A549 (cell line): ENCODE measurements around the gene TEX11.

ENCODE experiments used
- CHD4 ChIP-seq: fragments of 200-600 bp; sonication (generic); IDR thresholded peaks from 2 replicates; pipeline ENCODE4 v1.6.1; 2016; ENCODE audit warnings: antibody characterized with exemption, mild to moderate bottlenecking, borderline replicate concordance
- FOSL2 ChIP-seq, 2 experiments: fragments of 450-650 bp in 1 of 2; fragments of >200 bp in 1 of 2; sonication (Bioruptor Twin) in 1 of 2; formaldehyde crosslinking; IDR thresholded peaks; 2 replicates each; pipeline versions ENCODE4 v1.5.0 to v1.6.1; 2016 to 2020; ENCODE audit warnings: mild to moderate bottlenecking in 1 of 2, moderate library complexity in 1 of 2
- JUNB ChIP-seq: fragments of >200 bp; sonication (Bioruptor Twin); formaldehyde crosslinking; IDR thresholded peaks from 2 replicates; pipeline ENCODE4 v1.6.1; 2016
- MAZ ChIP-seq: fragments of 150-350 bp; IDR thresholded peaks from 2 replicates; pipeline ENCODE4 v1.6.1; 2014; ENCODE audit warnings: antibody characterized with exemption, low read depth, low read length, borderline replicate concordance
- RCOR1 ChIP-seq: fragments of 150-350 bp; IDR thresholded peaks from 2 replicates; pipeline ENCODE4 v1.6.1; 2014; ENCODE audit warnings: antibody characterized with exemption, low read length, low read depth
- TF ChIP-seq, protein P1 (sequence below): fragments of >200 bp; sonication (Bioruptor Twin); formaldehyde crosslinking; IDR thresholded peaks from 3 replicates; pipeline ENCODE4 v1.5.1; 2016
- TF ChIP-seq, protein P2 (sequence below): fragments of 250-450 bp; sonication (Bioruptor Pico); IDR thresholded peaks from 2 replicates; pipeline ENCODE4 v1.5.0; 2021; ENCODE audit warnings: mild to moderate bottlenecking, moderate library complexity, borderline replicate concordance

DNA sequence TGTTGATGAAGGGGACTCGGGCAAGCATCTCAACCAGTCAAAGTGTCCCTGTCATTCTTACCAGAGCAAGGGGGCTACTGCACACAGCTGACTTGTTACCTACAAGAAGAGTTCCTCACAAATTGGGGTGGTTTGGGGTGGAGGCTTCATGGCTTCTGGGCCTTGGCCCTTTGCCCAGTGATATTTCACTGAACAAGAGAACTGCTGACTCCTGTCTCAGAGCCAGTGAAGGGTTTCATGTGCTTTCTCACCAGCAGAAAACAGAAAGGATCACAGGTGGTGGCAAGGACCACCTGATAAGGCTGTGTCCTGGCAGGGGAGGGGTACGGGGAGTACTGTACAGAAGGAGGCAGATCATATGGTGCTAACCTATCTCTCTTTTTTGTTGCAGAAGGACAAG lies 410.4 kb downstream of the TEX11 start:
- TF ChIP-seq FOSL2 (IDR thresholded peaks at IDR 0.05) (no peak), FOSL2 (CRISPR knock-in tag; IDR thresholded peaks at IDR 0.05) (no peak), RCOR1 (no peak), MAZ (no peak), JUNB (no peak), CHD4 (no peak)
- TF ChIP-seq, protein P1, sequence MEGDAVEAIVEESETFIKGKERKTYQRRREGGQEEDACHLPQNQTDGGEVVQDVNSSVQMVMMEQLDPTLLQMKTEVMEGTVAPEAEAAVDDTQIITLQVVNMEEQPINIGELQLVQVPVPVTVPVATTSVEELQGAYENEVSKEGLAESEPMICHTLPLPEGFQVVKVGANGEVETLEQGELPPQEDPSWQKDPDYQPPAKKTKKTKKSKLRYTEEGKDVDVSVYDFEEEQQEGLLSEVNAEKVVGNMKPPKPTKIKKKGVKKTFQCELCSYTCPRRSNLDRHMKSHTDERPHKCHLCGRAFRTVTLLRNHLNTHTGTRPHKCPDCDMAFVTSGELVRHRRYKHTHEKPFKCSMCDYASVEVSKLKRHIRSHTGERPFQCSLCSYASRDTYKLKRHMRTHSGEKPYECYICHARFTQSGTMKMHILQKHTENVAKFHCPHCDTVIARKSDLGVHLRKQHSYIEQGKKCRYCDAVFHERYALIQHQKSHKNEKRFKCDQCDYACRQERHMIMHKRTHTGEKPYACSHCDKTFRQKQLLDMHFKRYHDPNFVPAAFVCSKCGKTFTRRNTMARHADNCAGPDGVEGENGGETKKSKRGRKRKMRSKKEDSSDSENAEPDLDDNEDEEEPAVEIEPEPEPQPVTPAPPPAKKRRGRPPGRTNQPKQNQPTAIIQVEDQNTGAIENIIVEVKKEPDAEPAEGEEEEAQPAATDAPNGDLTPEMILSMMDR: no peak
- TF ChIP-seq, protein P2, sequence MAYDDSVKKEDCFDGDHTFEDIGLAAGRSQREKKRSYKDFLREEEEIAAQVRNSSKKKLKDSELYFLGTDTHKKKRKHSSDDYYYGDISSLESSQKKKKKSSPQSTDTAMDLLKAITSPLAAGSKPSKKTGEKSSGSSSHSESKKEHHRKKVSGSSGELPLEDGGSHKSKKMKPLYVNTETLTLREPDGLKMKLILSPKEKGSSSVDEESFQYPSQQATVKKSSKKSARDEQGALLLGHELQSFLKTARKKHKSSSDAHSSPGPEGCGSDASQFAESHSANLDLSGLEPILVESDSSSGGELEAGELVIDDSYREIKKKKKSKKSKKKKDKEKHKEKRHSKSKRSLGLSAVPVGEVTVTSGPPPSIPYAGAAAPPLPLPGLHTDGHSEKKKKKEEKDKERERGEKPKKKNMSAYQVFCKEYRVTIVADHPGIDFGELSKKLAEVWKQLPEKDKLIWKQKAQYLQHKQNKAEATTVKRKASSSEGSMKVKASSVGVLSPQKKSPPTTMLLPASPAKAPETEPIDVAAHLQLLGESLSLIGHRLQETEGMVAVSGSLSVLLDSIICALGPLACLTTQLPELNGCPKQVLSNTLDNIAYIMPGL (CRISPR knock-in tag): no peak
